ENCODE measurements around the gene KIF16B. TPM values are rescaled to one million over a fixed set of nuclear protein-coding genes. Genes with fewer than 3 reads are reported as not detected.

KIF16B gene
- total and polyA plus RNA-seq, 10 of the 15 experiments (the other 5 are each of a cell fraction or from before 2014, with no cell fraction given) = 0.21 to 5.2 (median 3.0) TPM

- DNase-seq (ENCODE audit: low read depth, low spot score) (no peak), FAIRE-seq (no peak), ATAC-seq (no peak)
- Histone ChIP-seq H3K27ac (ENCODE audit: control insufficient read depth, insufficient read depth) (no peak overlapping the region), H3K9ac (ENCODE audit: control insufficient read depth, insufficient read depth, low read length) (no peak overlapping the region), H3K4me3 (no peak overlapping the region), H4K20me1 (ENCODE audit: control insufficient read depth, insufficient read depth) (no peaks in the 10 kb centered on the region), H3K79me2 (ENCODE audit: control insufficient read depth, insufficient read depth, low read length) (no peaks in the 10 kb centered on the region), H3K9me3 (replicated peaks; ENCODE audit: control insufficient read depth, insufficient read depth, low read length) (no peaks in the 10 kb centered on the region), H3K36me3 (ENCODE audit: control insufficient read depth in 2 of 2, insufficient read depth in 2 of 2, low read length in 1 of 2) (no peaks in the 10 kb centered on the region), H3K4me1 (ENCODE audit: control insufficient read depth, insufficient read depth, low read length) (no peaks in the 10 kb centered on the region), H3K27me3 (replicated peaks in 1 of 2; ENCODE audit: control insufficient read depth in 2 of 2, insufficient read depth in 2 of 2, low read length in 1 of 2) (no peaks in the 10 kb centered on the region), H3K4me2 (ENCODE audit: control insufficient read depth, insufficient read depth) (no peak overlapping the region), H2AFZ (ENCODE audit: control insufficient read depth, low read depth, low read length) (no peak overlapping the region)
- SMC1A ChIA-PET (ENCODE audit: uncharacterized antibody, unreplicated experiment) = interaction anchor here (1.4 kb wide), 1 partner anchor 26 kb away, joined by 3 read pairs; no protein-coding TSS in a partner anchor
- CTCF ChIA-PET = interaction anchor here (1.2 kb wide), 1 partner anchor 12 kb away, joined by 3 read pairs; no protein-coding TSS in a partner anchor
- RAD21 ChIA-PET (ENCODE audit: unreplicated experiment) = no interaction called here
- in situ Hi-C loops (cut with MboI) (no loop called here), intact Hi-C loops (cut with micrococcal nuclease; ENCODE audit: unreplicated experiment) (no loop called here)
- no TSS peak for BruUV-seq (replicated peaks)
- WGBS (ENCODE audit: insufficient coverage, insufficient replicate concordance, low lambda C conversion rate, missing lambda C conversion rate) = 32% methylated on average over 4 of the region's 4 CpGs
- POLR2A ChIA-PET = no interaction called here
- TF ChIP-seq, protein P1, sequence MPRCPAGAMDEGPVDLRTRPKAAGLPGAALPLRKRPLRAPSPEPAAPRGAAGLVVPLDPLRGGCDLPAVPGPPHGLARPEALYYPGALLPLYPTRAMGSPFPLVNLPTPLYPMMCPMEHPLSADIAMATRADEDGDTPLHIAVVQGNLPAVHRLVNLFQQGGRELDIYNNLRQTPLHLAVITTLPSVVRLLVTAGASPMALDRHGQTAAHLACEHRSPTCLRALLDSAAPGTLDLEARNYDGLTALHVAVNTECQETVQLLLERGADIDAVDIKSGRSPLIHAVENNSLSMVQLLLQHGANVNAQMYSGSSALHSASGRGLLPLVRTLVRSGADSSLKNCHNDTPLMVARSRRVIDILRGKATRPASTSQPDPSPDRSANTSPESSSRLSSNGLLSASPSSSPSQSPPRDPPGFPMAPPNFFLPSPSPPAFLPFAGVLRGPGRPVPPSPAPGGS (IDR thresholded peaks at IDR 0.05; ENCODE audit: borderline replicate concordance, insufficient read depth, low read depth, low read length, poor library complexity, severe bottlenecking) = no peak
- TF ChIP-seq MTA2 (IDR thresholded peaks at IDR 0.05; ENCODE audit: low read depth) (no peak), YBX1 (IDR thresholded peaks at IDR 0.05) (no peak), SMAD5 (IDR thresholded peaks at IDR 0.05; ENCODE audit: low read depth) (no peak), PAX8 (IDR thresholded peaks at IDR 0.05) (no peak), BHLHE40 (IDR thresholded peaks at IDR 0.05; ENCODE audit: borderline replicate concordance in 1 of 2, low read depth in 2 of 2, low read length in 1 of 2) (no peak), PRDM15 (CRISPR knock-in tag; IDR thresholded peaks at IDR 0.05) (no peak), EED (IDR thresholded peaks at IDR 0.05; ENCODE audit: low read depth) (no peak), CBFB (IDR thresholded peaks at IDR 0.05; ENCODE audit: low read depth) (no peak), GABPA (IDR thresholded peaks at IDR 0.05; ENCODE audit: low read depth) (no peak), IRF3 (IDR thresholded peaks at IDR 0.05) (no peak), ZBTB33 (IDR thresholded peaks at IDR 0.05) (no peak), DPF2 (IDR thresholded peaks at IDR 0.05) (no peak), BACH1 (IDR thresholded peaks at IDR 0.05; ENCODE audit: borderline replicate concordance) (no peak), ATF7 (IDR thresholded peaks at IDR 0.05; ENCODE audit: low read depth) (no peak), ELK1 (IDR thresholded peaks at IDR 0.05; ENCODE audit: low read depth, low read length) (no peak)
These were observed 280.9 kb downstream of the KIF16B start for GRCh38 chr20:16292226-16292880.

All from GM12878 (cell line).